Measurements from ENCODE around the gene ARL6IP4. TPM values are rescaled to one million over a fixed set of nuclear protein-coding genes. Genes with fewer than 3 reads are reported as not detected.

Gene ARL6IP4
- total RNA-seq, 1 donor from 2014 or later: 289 TPM

GRCh38 chr12:123028475-123028874 is 48.0 kb downstream of the ARL6IP4 start:
- Histone ChIP-seq H3K36me3 (ENCODE audit: control insufficient read depth, insufficient read depth, low read length) (no peaks in the 10 kb centered on the region), H3K27me3 (ENCODE audit: control insufficient read depth, insufficient read depth, low read length) (no peaks in the 10 kb centered on the region), H3K4me3 (ENCODE audit: low read depth, low read length) (no peak overlapping the region)
- no peak for DNase-seq (ENCODE audit: low read depth)
- TF ChIP-seq CTCF (IDR thresholded peaks at IDR 0.05; ENCODE audit: insufficient read depth, low read length, poor library complexity, severe bottlenecking): no peak

- DNase-seq (ENCODE audit: low read depth): no peak
- Histone ChIP-seq H3K27me3 (ENCODE audit: control insufficient read depth, insufficient read depth, low read length) (no peaks in the 10 kb centered on the region), H3K36me3 (ENCODE audit: control insufficient read depth, insufficient read depth, low read length) (no peaks in the 10 kb centered on the region), H3K4me3 (ENCODE audit: low read depth, low read length) (no peak overlapping the region)
- TF ChIP-seq CTCF (IDR thresholded peaks at IDR 0.05; ENCODE audit: insufficient read depth, low read length, poor library complexity, severe bottlenecking): no peak
Observed at GRCh38 chr12:123029550-123029949, 49.1 kb downstream of the ARL6IP4 start.

GRCh38 chr12:123030686-123031085 is 50.2 kb downstream of the ARL6IP4 start:
- H3K36me3 ChIP-seq (ENCODE audit: control insufficient read depth, insufficient read depth, low read length): no peaks in the 10 kb centered on the region
- no peak for DNase-seq (ENCODE audit: low read depth)
- H3K27me3 ChIP-seq (ENCODE audit: control insufficient read depth, insufficient read depth, low read length): no peaks in the 10 kb centered on the region
- no peak for TF ChIP-seq CTCF (IDR thresholded peaks at IDR 0.05; ENCODE audit: insufficient read depth, low read length, poor library complexity, severe bottlenecking)
- no peak overlapping the region for H3K4me3 ChIP-seq (ENCODE audit: low read depth, low read length)

- no peak for TF ChIP-seq CTCF (IDR thresholded peaks at IDR 0.05; ENCODE audit: insufficient read depth, low read length, poor library complexity, severe bottlenecking)
- Histone ChIP-seq H3K4me3 (ENCODE audit: low read depth, low read length) (no peak overlapping the region), H3K36me3 (ENCODE audit: control insufficient read depth, insufficient read depth, low read length) (no peaks in the 10 kb centered on the region), H3K27me3 (ENCODE audit: control insufficient read depth, insufficient read depth, low read length) (no peaks in the 10 kb centered on the region)
- no peak for DNase-seq (ENCODE audit: low read depth)
Observed at GRCh38 chr12:123031171-123031845, 50.8 kb downstream of the ARL6IP4 start.

Other genes starting within 250 kb of the ARL6IP4 start
- gene HCAR1, start 249.8 kb upstream of the ARL6IP4 start, total RNA-seq: 0.62 and 0.79 TPM in 2 replicates
- gene DENR, start 227.9 kb upstream of the ARL6IP4 start, total RNA-seq: 51.3 and 62.4 TPM in 2 replicates
- 0.04 and 0.14 TPM in 2 replicates for gene CCDC62, start 206.1 kb upstream of the ARL6IP4 start, total RNA-seq
- gene HIP1R, start 145.2 kb upstream of the ARL6IP4 start, total RNA-seq: 86.5 and 108 TPM in 2 replicates
- gene VPS37B, start 84.6 kb upstream of the ARL6IP4 start, total RNA-seq: 81.5 and 83.9 TPM in 2 replicates
- gene ABCB9, start 14.2 kb upstream of the ARL6IP4 start, total RNA-seq: 10.6 and 12.3 TPM in 2 replicates
- gene OGFOD2, start 5.4 kb upstream of the ARL6IP4 start, total RNA-seq: 13.0 and 14.9 TPM in 2 replicates
- 5.2 and 5.7 TPM in 2 replicates for gene PITPNM2, start 170.4 kb downstream of the ARL6IP4 start, total RNA-seq